ENCODE measurements around the gene GULP1.

The GULP1 gene

GRCh38 chr2:188440849-188441248 lies 149.2 kb downstream of the GULP1 start:
- H3K27ac Mint-ChIP-seq: no peak overlapping the region
- no peaks in the 10 kb centered on the region for H3K36me3 Mint-ChIP-seq (ENCODE audit: low read depth)
- no peaks in the 10 kb centered on the region for H3K27me3 Mint-ChIP-seq (ENCODE audit: low read depth)
- H3K4me1 Mint-ChIP-seq: no peaks in the 10 kb centered on the region
- TF ChIP-seq CTCF (IDR thresholded peaks at IDR 0.05; ENCODE audit: unreplicated experiment in 3 of 3): no peak
- H3K4me3 Mint-ChIP-seq: no peak overlapping the region
- no peaks in the 10 kb centered on the region for H3K9me3 Mint-ChIP-seq

GRCh38 chr2:188441288-188441947 lies 149.7 kb downstream of the GULP1 start:
- H3K4me3 Mint-ChIP-seq: no peak overlapping the region
- H3K9me3 Mint-ChIP-seq: no peaks in the 10 kb centered on the region
- H3K27me3 Mint-ChIP-seq (ENCODE audit: low read depth): no peaks in the 10 kb centered on the region
- no peaks in the 10 kb centered on the region for H3K4me1 Mint-ChIP-seq
- no peaks in the 10 kb centered on the region for H3K36me3 Mint-ChIP-seq (ENCODE audit: low read depth)
- TF ChIP-seq CTCF (IDR thresholded peaks at IDR 0.05; ENCODE audit: unreplicated experiment in 3 of 3): no peak
- H3K27ac Mint-ChIP-seq: peak overlapping the region in 1 of 3 experiments; percentile 31

GRCh38 chr2:188443207-188443606 lies 151.5 kb downstream of the GULP1 start:
- no peaks in the 10 kb centered on the region for H3K4me1 Mint-ChIP-seq
- no peak overlapping the region for H3K4me3 Mint-ChIP-seq
- no peaks in the 10 kb centered on the region for H3K9me3 Mint-ChIP-seq
- no peaks in the 10 kb centered on the region for H3K27me3 Mint-ChIP-seq (ENCODE audit: low read depth)
- peaks cover 7% of the 10 kb centered on the region for H3K36me3 Mint-ChIP-seq (ENCODE audit: low read depth)
- peak overlapping the region in 2 of 3 experiments; percentile 73 to 81 for H3K27ac Mint-ChIP-seq
- TF ChIP-seq CTCF (IDR thresholded peaks at IDR 0.05; ENCODE audit: unreplicated experiment in 3 of 3): no peak

DNA sequence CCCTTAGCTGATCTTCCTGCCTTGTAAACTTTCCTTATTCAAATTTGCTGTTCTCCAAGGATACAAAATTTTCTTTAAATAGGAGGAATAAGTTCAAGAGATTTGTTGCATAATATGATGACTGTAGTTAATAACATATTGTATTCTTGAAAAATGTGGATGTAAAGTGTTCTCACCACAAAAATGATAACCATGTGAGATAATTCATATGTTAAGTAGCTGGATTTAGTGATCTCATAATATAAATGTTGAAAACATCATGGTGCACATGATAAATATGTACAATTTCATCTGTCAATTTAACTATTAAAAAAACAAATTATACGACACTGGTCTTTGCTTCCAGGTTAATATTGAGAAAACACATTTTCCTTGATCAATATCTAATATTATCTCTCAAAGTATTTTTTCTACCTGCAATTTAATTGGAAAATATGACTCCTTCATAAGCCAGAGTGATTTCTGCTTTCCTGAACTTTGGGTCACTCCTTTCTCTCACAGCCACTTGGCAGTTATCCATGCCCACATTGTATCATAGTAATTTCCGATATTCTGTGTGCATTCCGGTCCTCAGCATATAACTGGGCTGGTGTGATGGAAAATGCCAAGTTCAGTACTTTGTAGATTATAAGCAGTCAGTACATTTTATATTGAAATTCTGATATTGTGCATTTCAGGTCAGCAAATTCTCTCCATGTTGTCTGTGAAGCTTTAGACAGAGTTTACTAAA lies 152.6 kb downstream of the GULP1 start:
- H3K4me3 Mint-ChIP-seq: no peak overlapping the region
- no peak for TF ChIP-seq CTCF (IDR thresholded peaks at IDR 0.05; ENCODE audit: unreplicated experiment in 3 of 3)
- H3K36me3 Mint-ChIP-seq (ENCODE audit: low read depth): peaks cover 7% of the 10 kb centered on the region
- H3K27me3 Mint-ChIP-seq (ENCODE audit: low read depth): no peaks in the 10 kb centered on the region
- no peak overlapping the region for H3K27ac Mint-ChIP-seq
- no peaks in the 10 kb centered on the region for H3K9me3 Mint-ChIP-seq
- H3K4me1 Mint-ChIP-seq: peaks cover 2% of the 10 kb centered on the region

DNA sequence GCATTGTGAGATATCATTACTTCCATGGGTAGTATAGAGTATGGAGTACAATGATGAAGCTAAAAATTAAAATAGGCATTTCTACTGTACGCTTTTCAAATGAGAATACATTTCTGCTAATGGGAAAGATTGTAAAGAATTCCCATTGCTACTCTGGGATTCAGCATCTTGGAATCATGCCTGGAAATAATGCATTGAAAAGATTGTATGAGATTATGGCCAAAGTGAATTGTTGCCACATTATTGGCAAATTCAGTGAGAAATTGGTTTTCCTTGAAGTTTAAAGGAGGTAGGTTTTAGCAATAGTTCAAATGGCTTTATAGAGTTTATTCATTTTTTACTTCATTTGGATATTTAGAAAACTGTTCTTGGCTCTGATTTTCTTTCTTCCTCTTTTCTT lies 157.9 kb downstream of the GULP1 start:
- peaks cover 5% of the 10 kb centered on the region for H3K9me3 Mint-ChIP-seq
- no peaks in the 10 kb centered on the region for H3K27me3 Mint-ChIP-seq (ENCODE audit: low read depth)
- H3K27ac Mint-ChIP-seq: peak overlapping the region; percentile 10 to 62 (median 33)
- no peak overlapping the region for H3K4me3 Mint-ChIP-seq
- peaks cover 14% of the 10 kb centered on the region for H3K36me3 Mint-ChIP-seq (ENCODE audit: low read depth)
- no peak for TF ChIP-seq CTCF (IDR thresholded peaks at IDR 0.05; ENCODE audit: unreplicated experiment in 3 of 3)
- peaks cover 26% of the 10 kb centered on the region for H3K4me1 Mint-ChIP-seq

Data from nephron (organoid).